ENCODE results near the gene CFAP161.

- no peak for TF ChIP-seq POLR2AphosphoS5 (IDR thresholded peaks at IDR 0.05; ENCODE audit: low read depth, low read length)
- no peak for TF ChIP-seq POLR2A (IDR thresholded peaks at IDR 0.05; ENCODE audit: low read depth, low read length)
- TF ChIP-seq TAF1 (IDR thresholded peaks at IDR 0.05; ENCODE audit: low read depth, low read length), result no peak
- TF ChIP-seq POU2F2 (IDR thresholded peaks at IDR 0.05; ENCODE audit: low read depth, low read length), result no peak
- TF ChIP-seq SPI1 (IDR thresholded peaks at IDR 0.05; ENCODE audit: low read depth, low read length), result no peak
These were observed 50.1 kb downstream of the CFAP161 start for GRCh38 chr15:81184188-81184587.
